HL-60 (cell line): ENCODE measurements around the gene C6orf163.

Experiments used
- CTCF ChIP-seq: IDR thresholded peaks from one replicate; pipeline ENCODE4 v1.5.1; 2011; ENCODE audit warnings: low read length, control low read depth, inconsistent platforms; ENCODE audit not compliant: insufficient read depth
- GABPA ChIP-seq: IDR thresholded peaks from 2 replicates; pipeline ENCODE4 v1.6.1; 2012; ENCODE audit warnings: low read depth
- POLR2AphosphoS5 ChIP-seq: IDR thresholded peaks from 2 replicates; pipeline ENCODE4 v1.6.1; 2012; ENCODE audit warnings: low read depth
- REST ChIP-seq: IDR thresholded peaks from 2 replicates; pipeline ENCODE4 v1.6.1; 2012; ENCODE audit warnings: low read depth; ENCODE audit not compliant: insufficient replicate concordance
- SPI1 ChIP-seq: IDR thresholded peaks from 2 replicates; pipeline ENCODE4 v1.6.1; 2012; ENCODE audit warnings: low read depth, mild to moderate bottlenecking, borderline replicate concordance

- TF ChIP-seq CTCF (no peak), GABPA (no peak), REST (no peak), POLR2AphosphoS5 (no peak), SPI1 (no peak)
Observed at GRCh38 chr6:87336367-87336766, 8.2 kb upstream of the C6orf163 start.
